PC-3 (cell line): Measurements from ENCODE around the gene FANCL. TPM values are rescaled to one million over a fixed set of nuclear protein-coding genes. Genes with fewer than 3 reads are reported as not detected.

Source experiments
- ATAC-seq: fragments of 200-7000 bp; cut with Tn5 transposase; 2 replicates; pipeline ENCODE4 v1.9.1; 2020; ENCODE audit warnings: mild to moderate bottlenecking, moderate library complexity
- BruUV-seq: library from RNA; stranded (reverse); fragments of 400-500 nt; replicated peaks from 2 replicates; lab custom pipeline; 2021; lab: Mats Ljungman, UMichigan
- CTCF ChIA-PET: fragments of 300-600 bp; sonication (Branson Sonifier 250); formaldehyde crosslinking; loops from one replicate; lab custom pipeline; 2022; ENCODE audit warnings: antibody characterized with exemption; lab: Charles Lee
- POLR2A ChIA-PET: fragments of 300-600 bp; sonication (Branson Sonifier 250); formaldehyde crosslinking; loops from one replicate; lab custom pipeline; 2022; ENCODE audit warnings: antibody characterized with exemption; ENCODE audit not compliant: unreplicated experiment; lab: Charles Lee
- DNase-seq: peaks from one replicate; pipeline ENCODE4 v3.0.0-alpha.2; 2015
- H2AFZ ChIP-seq: fragments of 300-600 bp; sonication (generic); 2 replicates; pipeline ENCODE4 v1.6.0; 2016; ENCODE audit warnings: antibody characterized with exemption, low read length
- H3F3A ChIP-seq: fragments of 300-600 bp; sonication (generic); one replicate; pipeline ENCODE4 v1.6.0; 2017; ENCODE audit warnings: antibody characterized with exemption, low read length, control low read depth, mild to moderate bottlenecking; ENCODE audit not compliant: unreplicated experiment
- H3K27ac ChIP-seq: fragments of 300-600 bp; sonication (generic); 2 replicates; pipeline ENCODE4 v1.5.1; 2016; ENCODE audit warnings: mild to moderate bottlenecking, low read length
- H3K27me3 ChIP-seq: fragments of 300-600 bp; sonication (generic); 2 replicates; pipeline ENCODE4 v1.6.1; 2016; ENCODE audit warnings: low read length, mixed read lengths
- H3K36me3 ChIP-seq: fragments of 300-600 bp; sonication (generic); 2 replicates; pipeline ENCODE4 v1.6.1; 2016; ENCODE audit warnings: low read depth, mixed run types, low read length, mixed read lengths
- H3K4me1 ChIP-seq: fragments of 300-600 bp; sonication (generic); 2 replicates; pipeline ENCODE4 v1.5.1; 2016; ENCODE audit warnings: low read length; ENCODE audit not compliant: insufficient read depth
- H3K4me2 ChIP-seq: fragments of 300-600 bp; sonication (generic); 2 replicates; pipeline ENCODE4 v1.6.0; 2016; ENCODE audit warnings: low read length
- H3K4me3 ChIP-seq: fragments of 300-600 bp; sonication (generic); 2 replicates; pipeline ENCODE4 v1.5.1; 2016; ENCODE audit warnings: mild to moderate bottlenecking, low read length, mixed read lengths
- H3K79me2 ChIP-seq: fragments of 300-600 bp; sonication (generic); 2 replicates; pipeline ENCODE4 v1.6.1; 2017; ENCODE audit warnings: low read length, mixed read lengths
- H3K9ac ChIP-seq: fragments of 300-600 bp; sonication (generic); 2 replicates; pipeline ENCODE4 v1.6.0; 2016; ENCODE audit warnings: mild to moderate bottlenecking, low read length
- H3K9me2 ChIP-seq: fragments of 300-600 bp; sonication (generic); replicated peaks from 2 replicates; pipeline ENCODE4 v1.6.1; 2016; ENCODE audit warnings: mixed run types, low read length, mixed read lengths
- H3K9me3 ChIP-seq: fragments of 300-600 bp; sonication (generic); 2 replicates; pipeline ENCODE4 v1.6.1; 2016; ENCODE audit warnings: low read length, mixed read lengths
- H4K20me1 ChIP-seq: fragments of 300-600 bp; sonication (generic); 2 replicates; pipeline ENCODE4 v1.6.1; 2016; ENCODE audit warnings: low read length, mixed read lengths
- CTCF ChIP-seq: fragments of 300-600 bp; sonication (generic); conservative IDR thresholded peaks from 2 replicates; pipeline ENCODE4 v1.5.1; 2017; ENCODE audit warnings: antibody characterized with exemption, low read depth, mild to moderate bottlenecking, low read length
- EZH2 ChIP-seq: fragments of 300-600 bp; sonication (generic); IDR thresholded peaks from one replicate; pipeline ENCODE4 v1.6.1; 2017; ENCODE audit warnings: antibody characterized with exemption, mild to moderate bottlenecking, low read length; ENCODE audit not compliant: unreplicated experiment
- EZH2phosphoT487 ChIP-seq: fragments of 300-600 bp; sonication (generic); IDR thresholded peaks from 2 replicates; pipeline ENCODE4 v1.6.1; 2018; ENCODE audit warnings: mild to moderate bottlenecking, antibody characterized with exemption, low read length, borderline replicate concordance
- intact Hi-C: fragments of 100-400 bp; cut with micrococcal nuclease; formaldehyde crosslinking; loops from 2 replicates; pipeline ENCODE4 v1.9.0; 2023
- total RNA-seq: library from RNA; depleted of rRNA; stranded (reverse); fragments of >200 nt; gene quantifications from 2 replicates; pipeline ENCODE4 v1.2.3, GENCODE V29; 2014

FANCL gene
- total RNA-seq, 1 experiment from 2014 or later: 18.0 TPM

DNA sequence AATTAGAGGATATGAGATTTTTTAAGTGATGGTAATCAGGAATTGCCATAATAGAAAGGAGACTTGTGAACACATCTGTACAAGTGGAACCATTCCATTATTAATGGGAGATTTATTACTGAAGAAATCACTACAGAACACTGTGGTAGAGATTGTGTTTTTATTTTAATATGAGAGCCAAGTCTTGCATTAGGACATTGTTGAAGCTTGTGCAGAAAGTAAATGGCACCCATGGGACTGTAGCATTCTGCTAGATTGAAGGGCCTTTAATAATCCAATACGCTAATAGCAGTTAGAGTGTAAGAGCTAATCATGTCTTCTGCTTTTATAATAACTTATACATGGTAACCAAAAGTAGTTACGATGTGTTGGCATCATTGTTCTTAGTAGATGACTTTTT lies 110.9 kb downstream of the FANCL start:
- no peak for ATAC-seq
- CTCF ChIA-PET: interaction anchor here (0.6 kb wide), 1 partner anchor 742 kb away, joined by 3 read pairs; no protein-coding TSS in a partner anchor
- no peaks in the 10 kb centered on the region for H3K36me3 ChIP-seq

DNA sequence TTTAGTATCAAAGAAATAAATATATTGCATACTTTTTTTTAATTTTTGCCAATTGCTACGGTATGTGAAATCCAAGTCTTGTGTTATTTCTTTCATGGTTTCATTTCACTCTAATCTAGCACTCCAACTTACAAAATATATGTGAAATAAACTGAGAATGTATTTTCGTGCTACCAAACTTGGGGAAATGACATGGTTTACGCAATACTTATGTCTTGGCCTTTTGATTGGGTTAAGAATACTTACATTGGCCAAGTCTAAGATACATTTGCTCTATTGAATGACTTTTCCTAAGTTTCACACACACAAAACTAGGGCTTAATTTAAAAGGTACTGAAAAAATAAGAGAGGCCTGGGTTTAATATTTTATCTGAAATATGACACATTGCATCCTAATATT lies 114.0 kb downstream of the FANCL start:
- Histone ChIP-seq H3K9me3 (no peaks in the 10 kb centered on the region), H3K9me2 (no peaks in the 10 kb centered on the region), H3F3A (no peaks in the 10 kb centered on the region), H3K4me2 (no peak overlapping the region), H3K4me3 (no peak overlapping the region), H3K27me3 (no peaks in the 10 kb centered on the region), H4K20me1 (no peaks in the 10 kb centered on the region), H3K27ac (no peak overlapping the region), H3K36me3 (0 out of 2 replicates have a peak, but pooled peaks cover 3% of the 10 kb centered on the region), H3K4me1 (no peaks in the 10 kb centered on the region), H2AFZ (no peak overlapping the region), H3K9ac (no peak overlapping the region), H3K79me2 (no peaks in the 10 kb centered on the region)
- POLR2A ChIA-PET: no interaction called here
- BruUV-seq: no TSS peak
- ATAC-seq (no peak), DNase-seq (no peak)
- CTCF ChIA-PET: no interaction called here
- TF ChIP-seq EZH2phosphoT487: no peak
- TF ChIP-seq CTCF: no peak
- TF ChIP-seq EZH2: no peak
- intact Hi-C loops: no loop called here

More for the DNA sequence above, 110.9 kb downstream of the FANCL start:
- no peak for DNase-seq
- intact Hi-C loops: loop anchor here (2.0 to 10.0 kb wide), 3 partner anchors 205 to 373 kb away; no protein-coding TSS in a partner anchor
- H3K9ac ChIP-seq: no peak overlapping the region
- BruUV-seq: no TSS peak
- no peak overlapping the region for H2AFZ ChIP-seq
- no peak overlapping the region for H3K27ac ChIP-seq
- no peaks in the 10 kb centered on the region for H3K27me3 ChIP-seq
- H3K79me2 ChIP-seq: no peaks in the 10 kb centered on the region
- H3K9me2 ChIP-seq: no peaks in the 10 kb centered on the region
- H3K4me3 ChIP-seq: no peak overlapping the region
- H3K4me2 ChIP-seq: no peak overlapping the region
- no peaks in the 10 kb centered on the region for H4K20me1 ChIP-seq
- POLR2A ChIA-PET: no interaction called here
- H3F3A ChIP-seq: no peaks in the 10 kb centered on the region
- H3K9me3 ChIP-seq: no peaks in the 10 kb centered on the region
- 0 out of 2 replicates have a peak, but pooled peaks cover 7% of the 10 kb centered on the region for H3K4me1 ChIP-seq
- no peak for TF ChIP-seq EZH2phosphoT487
- no peak for TF ChIP-seq EZH2
- no peak for TF ChIP-seq CTCF

DNA sequence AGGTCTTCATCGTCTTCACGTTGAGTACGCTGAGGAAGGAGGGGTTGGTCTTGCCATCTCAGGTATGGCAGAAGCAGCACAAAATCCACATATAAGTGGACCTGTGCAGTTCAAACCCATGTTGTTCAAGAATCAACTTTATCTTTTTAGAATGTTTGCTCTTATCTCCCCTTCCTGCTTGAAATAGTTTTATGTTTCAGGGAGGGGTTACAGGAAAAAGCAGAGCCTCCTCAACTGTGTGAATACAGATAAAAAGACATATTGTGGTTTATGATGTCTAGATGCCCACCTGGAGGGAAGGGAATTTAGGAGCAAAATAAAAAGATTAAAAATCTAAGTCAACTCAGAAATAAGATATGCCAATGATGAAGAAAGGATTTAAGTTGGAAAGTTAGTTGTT lies 118.6 kb downstream of the FANCL start:
- H3K27me3 ChIP-seq: no peaks in the 10 kb centered on the region
- H2AFZ ChIP-seq: no peak overlapping the region
- intact Hi-C loops: no loop called here
- CTCF ChIA-PET: no interaction called here
- ATAC-seq (no peak), DNase-seq (no peak)
- H3K4me1 ChIP-seq: peaks cover 6% of the 10 kb centered on the region; the same call in 1 of the 2 replicates
- H3K4me3 ChIP-seq: no peak overlapping the region
- H3K4me2 ChIP-seq: no peak overlapping the region
- peaks cover 17% of the 10 kb centered on the region for H3K79me2 ChIP-seq
- no peaks in the 10 kb centered on the region for H4K20me1 ChIP-seq
- H3K27ac ChIP-seq: no peak overlapping the region
- POLR2A ChIA-PET: no interaction called here
- H3K36me3 ChIP-seq: 0 out of 2 replicates have a peak, but pooled peaks cover 3% of the 10 kb centered on the region
- BruUV-seq: no TSS peak
- no peaks in the 10 kb centered on the region for H3F3A ChIP-seq
- no peak overlapping the region for H3K9ac ChIP-seq
- H3K9me2 ChIP-seq: no peaks in the 10 kb centered on the region
- no peak for TF ChIP-seq EZH2phosphoT487
- TF ChIP-seq CTCF: no peak
- no peak for TF ChIP-seq EZH2
- H3K9me3 ChIP-seq: no peaks in the 10 kb centered on the region
